OCI-LY7 (cell line): ENCODE results near the gene CD22.

Experiments used
- CTCF ChIP-seq: fragments of 200-600 bp; sonication (generic); conservative IDR thresholded peaks from 2 replicates; pipeline ENCODE4 v1.5.1; 2014; ENCODE audit warnings: mild to moderate bottlenecking, antibody characterized with exemption, low read length, moderate library complexity, mixed read lengths
- EZH2phosphoT487 ChIP-seq: fragments of 200-600 bp; sonication (generic); IDR thresholded peaks from 2 replicates; pipeline ENCODE4 v1.6.1; 2018; ENCODE audit warnings: low read depth, borderline replicate concordance, mild to moderate bottlenecking, mixed run types, antibody characterized with exemption, low read length, moderate library complexity, mixed read lengths

- no peak for TF ChIP-seq CTCF
- TF ChIP-seq EZH2phosphoT487 = no peak
These were observed 41.7 kb downstream of the CD22 start, which contains the start of gene GPR42 for GRCh38 chr19:35370722-35371121.
